ENCODE data around the gene PGPEP1. TPM values are rescaled to one million over a fixed set of nuclear protein-coding genes. Genes with fewer than 3 reads are reported as not detected.

Gene PGPEP1
- total RNA-seq, 1 donor from 2014 or later = 34.4 TPM

- H3K27me3 ChIP-seq (ENCODE audit: control insufficient read depth, insufficient read depth, low read length) = peaks cover under 1% of the 10 kb centered on the region
- DNase-seq (ENCODE audit: low read depth) = no peak
- peak overlapping the region; percentile 37 for H3K4me3 ChIP-seq (ENCODE audit: low read depth, low read length)
- H3K36me3 ChIP-seq (ENCODE audit: control insufficient read depth, insufficient read depth, low read length) = no peaks in the 10 kb centered on the region
- TF ChIP-seq CTCF (IDR thresholded peaks at IDR 0.05; ENCODE audit: insufficient read depth, low read length, poor library complexity, severe bottlenecking) = no peak
Observed at GRCh38 chr19:18417250-18418028, 77.0 kb downstream of the PGPEP1 start.

GRCh38 chr19:18418029-18418482, 77.7 kb downstream of the PGPEP1 start:
- H3K36me3 ChIP-seq (ENCODE audit: control insufficient read depth, insufficient read depth, low read length) = no peaks in the 10 kb centered on the region
- no peaks in the 10 kb centered on the region for H3K27me3 ChIP-seq (ENCODE audit: control insufficient read depth, insufficient read depth, low read length)
- DNase-seq (ENCODE audit: low read depth) = no peak
- peak overlapping the region; percentile 14 for H3K4me3 ChIP-seq (ENCODE audit: low read depth, low read length)
- TF ChIP-seq CTCF (IDR thresholded peaks at IDR 0.05; ENCODE audit: insufficient read depth, low read length, poor library complexity, severe bottlenecking) = no peak

- TF ChIP-seq CTCF (IDR thresholded peaks at IDR 0.05; ENCODE audit: insufficient read depth, low read length, poor library complexity, severe bottlenecking) = no peak
- H3K4me3 ChIP-seq (ENCODE audit: low read depth, low read length) = peak overlapping the region; percentile 59
- no peak for DNase-seq (ENCODE audit: low read depth)
- H3K27me3 ChIP-seq (ENCODE audit: control insufficient read depth, insufficient read depth, low read length) = no peaks in the 10 kb centered on the region
- H3K36me3 ChIP-seq (ENCODE audit: control insufficient read depth, insufficient read depth, low read length) = no peaks in the 10 kb centered on the region
Observed at GRCh38 chr19:18418483-18419194, 78.2 kb downstream of the PGPEP1 start.

GRCh38 chr19:18419195-18419698, 78.8 kb downstream of the PGPEP1 start, which contains the start of gene SSBP4:
SSBP4 (plus strand) TSS chr19:18419398; CDS start chr19:18419649, 251 bp downstream.
- DNase-seq (ENCODE audit: low read depth) = no peak
- Histone ChIP-seq H3K27me3 (ENCODE audit: control insufficient read depth, insufficient read depth, low read length) (no peaks in the 10 kb centered on the region), H3K36me3 (ENCODE audit: control insufficient read depth, insufficient read depth, low read length) (no peaks in the 10 kb centered on the region), H3K4me3 (ENCODE audit: low read depth, low read length) (peak within 1 kb of the TSS; percentile 59)
- TF ChIP-seq CTCF (IDR thresholded peaks at IDR 0.05; ENCODE audit: insufficient read depth, low read length, poor library complexity, severe bottlenecking) = no peak

Other genes with a start within 250 kb of the PGPEP1 start
- 4.6 and 4.8 TPM in 2 replicates for gene MAST3, start 242.8 kb upstream of the PGPEP1 start, total RNA-seq
- gene PIK3R2, start 187.4 kb upstream of the PGPEP1 start, total RNA-seq = 41.4 and 42.4 TPM in 2 replicates
- 9.2 and 14.1 TPM in 2 replicates for gene IFI30, start 166.8 kb upstream of the PGPEP1 start, total RNA-seq
- gene MPV17L2, start 147.4 kb upstream of the PGPEP1 start, total RNA-seq = 70.6 and 71.8 TPM in 2 replicates
- 0.07 and 0.38 TPM in 2 replicates for gene RAB3A, start 136.6 kb upstream of the PGPEP1 start, total RNA-seq
- gene PDE4C, start 114.2 kb upstream of the PGPEP1 start, total RNA-seq = 0.34 and 0.42 TPM in 2 replicates
- 0.13 and 0.21 TPM in 2 replicates for gene IQCN, start 66.1 kb upstream of the PGPEP1 start, total RNA-seq
- 253 and 262 TPM in 2 replicates for gene JUND, start 59.0 kb upstream of the PGPEP1 start, total RNA-seq
- gene LSM4, start 17.5 kb upstream of the PGPEP1 start, total RNA-seq = 333 and 367 TPM in 2 replicates
- 637 and 822 TPM in 2 replicates for gene GDF15, start 45.6 kb downstream of the PGPEP1 start, total RNA-seq
- gene LRRC25, start 57.0 kb downstream of the PGPEP1 start, total RNA-seq = 0.08 and 0.14 TPM in 2 replicates
- 92.6 and 96.2 TPM in 2 replicates for gene SSBP4, start 78.8 kb downstream of the PGPEP1 start, total RNA-seq
- 53.9 and 59.5 TPM in 2 replicates for gene ISYNA1, start 97.5 kb downstream of the PGPEP1 start, total RNA-seq
- 12.7 and 13.1 TPM in 2 replicates for gene ELL, start 181.5 kb downstream of the PGPEP1 start, total RNA-seq
- gene FKBP8, start 203.0 kb downstream of the PGPEP1 start, total RNA-seq = 253 and 291 TPM in 2 replicates
- gene KXD1, start 217.3 kb downstream of the PGPEP1 start, total RNA-seq = 121 and 172 TPM in 2 replicates
- gene UBA52, start 231.3 kb downstream of the PGPEP1 start, total RNA-seq = 859 and 990 TPM in 2 replicates
- 119 and 136 TPM in 2 replicates for gene REX1BD, start 248.2 kb downstream of the PGPEP1 start, total RNA-seq